K562 (cell line): ENCODE results near the gene MLH3. TPM values are rescaled to one million over a fixed set of nuclear protein-coding genes. Genes with fewer than 3 reads are reported as not detected.

ENCODE experiments used
- ATAC-seq: fragments of 200-7000 bp; cut with Tn5 transposase; 3 replicates; pipeline ENCODE4 v1.9.1; 2020; ENCODE audit warnings: moderate library complexity
- BruUV-seq: library from RNA; stranded (reverse); fragments of 400-500 nt; replicated peaks from 2 replicates; lab custom pipeline; 2021; lab: Mats Ljungman, UMichigan
- CTCF ChIA-PET: fragments of 300-600 bp; formaldehyde crosslinking; extraction: SDS; loops from one replicate; lab custom pipeline; 2021; ENCODE audit warnings: low intra/inter-chr PET ratio; lab: Yijun Ruan, JAX
- POLR2A ChIA-PET: fragments of 300-600, 350-650 bp; sonication (Branson Sonifier 250); formaldehyde crosslinking; extraction: SDS; loops from one replicate; lab custom pipeline; 2021; ENCODE audit warnings: antibody characterized with exemption, inconsistent platforms; lab: Yijun Ruan, JAX
- DNase-seq, 4 experiments: peaks; one replicate each; pipeline versions ENCODE4 v3.0.0 to v3.0.0-alpha.2; 2011 to 2018; ENCODE audit warnings: low spot score in 3 of 4, mixed read lengths in 3 of 4; ENCODE audit errors: extremely low read depth in 1 of 4
- FAIRE-seq: peaks from 2 replicates; lab custom pipeline; 2011; peaks lifted over from hg19 to GRCh38; lab: Jason Lieb, UNC
- H2AFZ ChIP-seq: 2 replicates; pipeline ENCODE4 v1.6.0; 2011; ENCODE audit warnings: low read depth, low read length, control low read depth, inconsistent platforms
- H3K27ac ChIP-seq: fragments of 200-600 bp; 3 replicates; pipeline ENCODE4 v1.8.0; 2011; ENCODE audit warnings: low read depth, mild to moderate bottlenecking, control low read depth, inconsistent platforms, low read length, moderate library complexity, mixed read lengths; ENCODE audit errors: extremely low read depth
- H3K27me3 ChIP-seq, 2 experiments: fragments of 300-600 bp in 1 of 2; 2 replicates in 1 of 2; 3 replicates in 1 of 2; pipeline versions ENCODE4 v1.6.0 to v1.8.0; 2011; ENCODE audit warnings: inconsistent platforms in 2 of 2, low read length in 2 of 2, mild to moderate bottlenecking in 1 of 2, mixed read lengths in 1 of 2, moderate library complexity in 1 of 2; ENCODE audit not compliant: control insufficient read depth in 2 of 2, insufficient read depth in 2 of 2
- H3K36me3 ChIP-seq: fragments of 300-600 bp; 3 replicates; pipeline ENCODE4 v1.8.0; 2011; ENCODE audit warnings: mild to moderate bottlenecking, low read length, inconsistent platforms; ENCODE audit not compliant: control insufficient read depth, insufficient read depth
- H3K4me1 ChIP-seq, 2 experiments: fragments of 200-600 bp in 1 of 2; replicated peaks in 1 of 2; 2 replicates in 1 of 2; 3 replicates in 1 of 2; pipeline versions ENCODE4 v1.5.1 to v1.8.0; 2011; ENCODE audit warnings: inconsistent platforms in 2 of 2, low read length in 2 of 2, mild to moderate bottlenecking in 1 of 2, mixed read lengths in 1 of 2, moderate library complexity in 1 of 2; ENCODE audit not compliant: control insufficient read depth in 2 of 2, insufficient read depth in 2 of 2
- H3K4me2 ChIP-seq: 2 replicates; pipeline ENCODE4 v1.6.1; 2011; ENCODE audit warnings: low read length, control low read depth, inconsistent platforms, mixed read lengths; ENCODE audit not compliant: insufficient read depth
- H3K4me3 ChIP-seq: fragments of 200-600 bp; sonication (generic), shearing (Covaris generic); 2 replicates; pipeline ENCODE4 v1.5.1; 2016; ENCODE audit warnings: control low read depth, inconsistent platforms
- H3K79me2 ChIP-seq: fragments of 200-600 bp; 3 replicates; pipeline ENCODE4 v1.8.0; 2011; ENCODE audit warnings: low read length, inconsistent platforms; ENCODE audit not compliant: control insufficient read depth, insufficient read depth
- H3K9ac ChIP-seq, 2 experiments: 2 replicates each; pipeline versions ENCODE4 v1.6.0 to v1.6.1; 2011; ENCODE audit warnings: low read depth in 2 of 2, low read length in 2 of 2, control low read depth in 1 of 2, inconsistent platforms in 1 of 2, mild to moderate bottlenecking in 1 of 2, mixed read lengths in 1 of 2; ENCODE audit not compliant: insufficient read depth in 1 of 2
- H3K9me1 ChIP-seq: one replicate; pipeline ENCODE4 v1.6.0; 2011; ENCODE audit warnings: inconsistent platforms, mild to moderate bottlenecking, low read length, moderate library complexity; ENCODE audit not compliant: control insufficient read depth, insufficient read depth
- H3K9me3 ChIP-seq: replicated peaks from 2 replicates; pipeline ENCODE4 v1.5.1; 2011; ENCODE audit warnings: low read depth, low read length, inconsistent platforms; ENCODE audit not compliant: control insufficient read depth, insufficient read depth
- H4K20me1 ChIP-seq: replicated peaks from 2 replicates; pipeline ENCODE4 v1.6.1; 2011; ENCODE audit warnings: low read length, inconsistent platforms, mixed read lengths; ENCODE audit not compliant: control insufficient read depth, insufficient read depth
- CBX8 ChIP-seq: fragments of 200-600 bp; sonication (generic); IDR thresholded peaks from 2 replicates; pipeline ENCODE4 v1.6.1; 2012; ENCODE audit warnings: borderline replicate concordance, mixed run types, low read depth, mild to moderate bottlenecking, moderate library complexity, mixed read lengths, low read length, control low read depth, inconsistent platforms; ENCODE audit not compliant: poor library complexity, severe bottlenecking; ENCODE audit errors: extremely low read depth
- CREB1 ChIP-seq, 2 experiments: sonication (generic) in 1 of 2; formaldehyde crosslinking in 1 of 2; IDR thresholded peaks; 2 replicates each; pipeline versions ENCODE4 v1.6.1 to v1.8.0; 2012 to 2022; ENCODE audit warnings: inconsistent platforms in 1 of 2, mild to moderate bottlenecking in 1 of 2, missing genetic modification reagents in 1 of 2, moderate library complexity in 1 of 2
- CREM ChIP-seq: IDR thresholded peaks from 2 replicates; pipeline ENCODE4 v1.6.1; 2014; ENCODE audit warnings: antibody characterized with exemption, low read depth
- E2F1 ChIP-seq: sonication (generic); formaldehyde crosslinking; IDR thresholded peaks from 2 replicates; pipeline ENCODE4 v1.8.1; 2023; ENCODE audit warnings: mild to moderate bottlenecking, missing genetic modification reagents, moderate library complexity
- FOSL1 ChIP-seq: fragments of 200-800 bp; sonication (Bioruptor generic); conservative IDR thresholded peaks from 2 replicates; pipeline ENCODE4 v1.6.1; 2016; ENCODE audit warnings: missing genetic modification characterization, missing compliant biosample characterization
- HCFC1 ChIP-seq: IDR thresholded peaks from 2 replicates; pipeline ENCODE4 v1.6.1; 2012; ENCODE audit warnings: low read depth, low read length, improper control_type of control experiment
- HMGN3 ChIP-seq: IDR thresholded peaks from 2 replicates; pipeline ENCODE4 v1.6.1; 2011; ENCODE audit warnings: borderline replicate concordance, low read depth, mild to moderate bottlenecking, mixed read lengths, low read length; ENCODE audit not compliant: insufficient read length; ENCODE audit errors: extremely low read depth
- JUN ChIP-seq, 2 experiments: sonication (generic) in 1 of 2; formaldehyde crosslinking in 1 of 2; IDR thresholded peaks; 2 replicates each; pipeline versions ENCODE4 v1.6.1 to v1.8.0; 2012 to 2022; ENCODE audit warnings: borderline replicate concordance in 2 of 2, mild to moderate bottlenecking in 2 of 2, improper control_type of control experiment in 1 of 2, low read depth in 1 of 2, low read length in 1 of 2, missing genetic modification reagents in 1 of 2
- MECOM ChIP-seq: fragments of 250-450 bp; sonication (Bioruptor Pico); IDR thresholded peaks from 2 replicates; pipeline ENCODE4 v1.8.0; 2022; ENCODE audit warnings: inconsistent platforms
- MITF ChIP-seq: IDR thresholded peaks from 2 replicates; pipeline ENCODE4 v1.6.1; 2014; ENCODE audit warnings: antibody characterized with exemption
- SIN3A ChIP-seq, 2 experiments: fragments of 150-350 bp in 1 of 2; IDR thresholded peaks; 2 replicates each; pipeline ENCODE4 v1.6.1; 2011 to 2016; ENCODE audit warnings: borderline replicate concordance in 2 of 2, low read depth in 2 of 2, low read length in 2 of 2, mild to moderate bottlenecking in 2 of 2, moderate library complexity in 2 of 2; ENCODE audit not compliant: control insufficient read depth in 1 of 2
- SMARCC2 ChIP-seq: fragments of 450-650 bp; IDR thresholded peaks from 2 replicates; pipeline ENCODE4 v1.6.1; 2017; ENCODE audit warnings: antibody characterized with exemption, moderate library complexity, mild to moderate bottlenecking, low read depth
- ZBTB8A ChIP-seq: fragments of 450-650 bp; IDR thresholded peaks from 2 replicates; pipeline ENCODE4 v1.6.1; 2018; ENCODE audit warnings: mild to moderate bottlenecking, moderate library complexity; ENCODE audit not compliant: partially characterized antibody
- WGBS: fragments of 100-300 bp; shearing (Covaris generic); methylation state at CpG from one replicate; pipeline ENCODE4 v1.1.6; 2016; ENCODE audit warnings: low coverage, mixed read lengths; ENCODE audit not compliant: insufficient coverage; ENCODE audit errors: missing lambda C conversion rate; 5-methylcytosine and 5-hydroxymethylcytosine counted together
- in situ Hi-C: fragments of 300-500 bp; cut with MboI; formaldehyde crosslinking; loops from 4 replicates; pipeline ENCODE4 v1.15.0; 2018; ENCODE audit warnings: inconsistent platforms, mixed read lengths
- intact Hi-C: fragments of 100-400 bp; cut with micrococcal nuclease; formaldehyde crosslinking; loops from 2 replicates; pipeline ENCODE4 v1.14.2; 2022
- polyA plus RNA-seq, 8 experiments: library from polyadenylated mRNA; depleted of rRNA in 4 of 8; stranded (reverse) in 5 of 8; unstranded in 3 of 8; fragments of >200 nt; fragmentation: Nextera tagmentation in 2 of 8; fragmentation: Illumina TruSeq in 1 of 8; extraction: Ambion mirVana in 2 of 8; extraction: Trizol in 1 of 8; gene quantifications; 2 replicates each; pipeline versions ENCODE4 v1.2.1 to v1.2.3, GENCODE V29; 2011 to 2014; ENCODE audit warnings: inconsistent platforms in 1 of 8, missing spikeins in 1 of 8
- total RNA-seq, 7 experiments: library from RNA; depleted of rRNA in 6 of 7; stranded (reverse); fragments of >200 nt in 6 of 7; fragmentation: Illumina TruSeq in 2 of 7; extraction: Trizol in 2 of 7; gene quantifications; 2 replicates each; pipeline versions ENCODE4 v1.2.1 to v1.2.3, GENCODE V29; 2011 to 2021; ENCODE audit warnings: low replicate concordance in 1 of 7
- TF ChIP-seq, protein P1 (sequence below): sonication (generic); formaldehyde crosslinking; IDR thresholded peaks from 2 replicates; pipeline ENCODE4 v1.8.0; 2022; ENCODE audit warnings: missing genetic modification reagents, mild to moderate bottlenecking, borderline replicate concordance
- TF ChIP-seq, protein P2 (sequence below): fragments of 450-650 bp; formaldehyde crosslinking; IDR thresholded peaks from 2 replicates; pipeline ENCODE4 v1.4.0; 2020; ENCODE audit warnings: mild to moderate bottlenecking

Gene MLH3
- total and polyA plus RNA-seq, 9 of the 15 experiments (the other 6 are each of a cell fraction or from before 2014, with no cell fraction given), result 5.9 to 15.3 (median 10.7) TPM

GRCh38 chr14:74975059-74975810 is 76.0 kb downstream of the MLH3 start:
- 43% methylated on average over 5 of the region's 12 CpGs for WGBS
- H3K27ac ChIP-seq, result no peak overlapping the region
- ATAC-seq (no peak), DNase-seq (no peak), FAIRE-seq (no peak)
- ChIA-PET POLR2A (interaction anchor here (0.9 kb wide), 1 partner anchor 683 kb away, joined by 3 read pairs; no protein-coding TSS in a partner anchor), CTCF (no interaction called here)
- H3K9me1 ChIP-seq, result no peaks in the 10 kb centered on the region
- no TSS peak for BruUV-seq
- no peaks in the 10 kb centered on the region for H3K36me3 ChIP-seq
- intact Hi-C loops, result no loop called here
- no peak overlapping the region for H2AFZ ChIP-seq
- H3K4me1 ChIP-seq, result peaks cover 0 to 24% of the 10 kb centered on the region in 2 experiments; a peak in 2 of 5 replicates
- no peaks in the 10 kb centered on the region for H4K20me1 ChIP-seq
- H3K27me3 ChIP-seq, result no peaks in the 10 kb centered on the region
- no peak overlapping the region for H3K4me3 ChIP-seq
- no peak overlapping the region for H3K4me2 ChIP-seq
- in situ Hi-C loops, result no loop called here
- TF ChIP-seq ZBTB8A, result no peak
- TF ChIP-seq CREM, result no peak
- TF ChIP-seq, protein P1, sequence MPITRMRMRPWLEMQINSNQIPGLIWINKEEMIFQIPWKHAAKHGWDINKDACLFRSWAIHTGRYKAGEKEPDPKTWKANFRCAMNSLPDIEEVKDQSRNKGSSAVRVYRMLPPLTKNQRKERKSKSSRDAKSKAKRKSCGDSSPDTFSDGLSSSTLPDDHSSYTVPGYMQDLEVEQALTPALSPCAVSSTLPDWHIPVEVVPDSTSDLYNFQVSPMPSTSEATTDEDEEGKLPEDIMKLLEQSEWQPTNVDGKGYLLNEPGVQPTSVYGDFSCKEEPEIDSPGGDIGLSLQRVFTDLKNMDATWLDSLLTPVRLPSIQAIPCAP (CRISPR knock-in tag), result no peak
- TF ChIP-seq FOSL1 (tag), result no peak
- no peak for TF ChIP-seq MITF
- TF ChIP-seq MECOM (CRISPR knock-in tag), result no peak
- TF ChIP-seq, protein P2, sequence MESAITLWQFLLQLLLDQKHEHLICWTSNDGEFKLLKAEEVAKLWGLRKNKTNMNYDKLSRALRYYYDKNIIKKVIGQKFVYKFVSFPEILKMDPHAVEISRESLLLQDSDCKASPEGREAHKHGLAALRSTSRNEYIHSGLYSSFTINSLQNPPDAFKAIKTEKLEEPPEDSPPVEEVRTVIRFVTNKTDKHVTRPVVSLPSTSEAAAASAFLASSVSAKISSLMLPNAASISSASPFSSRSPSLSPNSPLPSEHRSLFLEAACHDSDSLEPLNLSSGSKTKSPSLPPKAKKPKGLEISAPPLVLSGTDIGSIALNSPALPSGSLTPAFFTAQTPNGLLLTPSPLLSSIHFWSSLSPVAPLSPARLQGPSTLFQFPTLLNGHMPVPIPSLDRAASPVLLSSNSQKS (CRISPR knock-in tag), result no peak
- no peak for TF ChIP-seq CREB1 (IDR thresholded peaks at IDR 0.05)
- no peak for TF ChIP-seq CREB1 (CRISPR knock-in tag; IDR thresholded peaks at IDR 0.05)
- TF ChIP-seq JUN (IDR thresholded peaks at IDR 0.05; ENCODE audit: borderline replicate concordance, low read depth, low read length), result no peak
- no peak for TF ChIP-seq JUN (CRISPR knock-in tag; IDR thresholded peaks at IDR 0.05; ENCODE audit: borderline replicate concordance)
- TF ChIP-seq SMARCC2, result no peak
- TF ChIP-seq SIN3A (IDR thresholded peaks at IDR 0.05; ENCODE audit: borderline replicate concordance in 2 of 2, control insufficient read depth in 1 of 2, low read depth in 2 of 2, low read length in 2 of 2), result no peak
- TF ChIP-seq HCFC1, result no peak
- TF ChIP-seq E2F1 (CRISPR knock-in tag), result no peak
- TF ChIP-seq HMGN3, result no peak
- no peak for TF ChIP-seq CBX8
- H3K79me2 ChIP-seq, result no peaks in the 10 kb centered on the region
- no peak overlapping the region for H3K9ac ChIP-seq
- no peaks in the 10 kb centered on the region for H3K9me3 ChIP-seq
